Testis (tissue), 3 donors: ENCODE data around the gene LRMDA. TPM values are rescaled to one million over a fixed set of nuclear protein-coding genes. Genes with fewer than 3 reads are reported as not detected.

Experiments
- DNase-seq: peaks from one replicate; pipeline ENCODE4 v3.0.0-alpha.2; 2019
- H3K27ac ChIP-seq, 2 donors: fragments of 200-600 bp; sonication (generic); one replicate each; pipeline ENCODE4 v1.5.1; 2019
- H3K27me3 ChIP-seq: fragments of 200-600 bp; sonication (generic); one replicate; pipeline ENCODE4 v1.5.1; 2019
- H3K36me3 ChIP-seq: fragments of 200-600 bp; sonication (generic); one replicate; pipeline ENCODE4 v1.5.1; 2017; ENCODE audit warnings: low read depth; ENCODE audit errors: missing control alignments
- H3K4me1 ChIP-seq: fragments of 200-600 bp; sonication (generic); one replicate; pipeline ENCODE4 v1.5.1; 2019
- H3K4me3 ChIP-seq, 2 donors: fragments of 200-600 bp; sonication (generic); one replicate each; pipeline ENCODE4 v1.5.1; 2017 to 2019
- H3K9me3 ChIP-seq: fragments of 200-600 bp; sonication (generic); one replicate; pipeline ENCODE4 v1.5.1; 2017
- POLR2A ChIP-seq: fragments of 450-650 bp; IDR thresholded peaks from one replicate; pipeline ENCODE4 v1.6.1; 2017; ENCODE audit warnings: antibody characterized with exemption, mild to moderate bottlenecking, moderate library complexity
- WGBS, 2 donors: methylation state at CpG; one replicate each; pipeline ENCODE4 v1.1.5; 2018; 5-methylcytosine and 5-hydroxymethylcytosine counted together
- intact Hi-C: fragments of 100-400 bp; cut with DNase I; formaldehyde crosslinking; loops from one replicate; pipeline ENCODE4 v1.15.1; 2023; ENCODE audit warnings: low total_unique reads
- polyA plus RNA-seq: library from polyadenylated mRNA; stranded (reverse); fragments of 350-450 nt; fragmentation: Illumina TruSeq; extraction: RNeasy Lipid Tissue Mini Kit (QIAGEN cat#74804); gene quantifications from one replicate; pipeline ENCODE4 v1.2.3, GENCODE V29; 2014; ENCODE audit warnings: low read depth, low replicate concordance; ENCODE audit not compliant: insufficient read depth
- total RNA-seq, 2 donors: library from RNA; depleted of rRNA; stranded (reverse); fragments of >200 nt; gene quantifications; one replicate each; pipeline ENCODE4 v1.2.3, GENCODE V29; 2016
- TF ChIP-seq, protein P1 (sequence below), 3 experiments: fragments of 450-650 bp in 2 of 3; fragments of 200-600 bp in 1 of 3; sonication (generic) in 1 of 3; IDR thresholded peaks; one replicate each; pipeline ENCODE4 v1.5.1; 2016 to 2019; ENCODE audit warnings: antibody characterized with exemption in 3 of 3, mild to moderate bottlenecking in 2 of 3, moderate library complexity in 1 of 3

LRMDA gene
- total and polyA plus RNA-seq, 3 donors from 2014 or later, result 7.6 to 13.8 (median 10.6) TPM

DNA sequence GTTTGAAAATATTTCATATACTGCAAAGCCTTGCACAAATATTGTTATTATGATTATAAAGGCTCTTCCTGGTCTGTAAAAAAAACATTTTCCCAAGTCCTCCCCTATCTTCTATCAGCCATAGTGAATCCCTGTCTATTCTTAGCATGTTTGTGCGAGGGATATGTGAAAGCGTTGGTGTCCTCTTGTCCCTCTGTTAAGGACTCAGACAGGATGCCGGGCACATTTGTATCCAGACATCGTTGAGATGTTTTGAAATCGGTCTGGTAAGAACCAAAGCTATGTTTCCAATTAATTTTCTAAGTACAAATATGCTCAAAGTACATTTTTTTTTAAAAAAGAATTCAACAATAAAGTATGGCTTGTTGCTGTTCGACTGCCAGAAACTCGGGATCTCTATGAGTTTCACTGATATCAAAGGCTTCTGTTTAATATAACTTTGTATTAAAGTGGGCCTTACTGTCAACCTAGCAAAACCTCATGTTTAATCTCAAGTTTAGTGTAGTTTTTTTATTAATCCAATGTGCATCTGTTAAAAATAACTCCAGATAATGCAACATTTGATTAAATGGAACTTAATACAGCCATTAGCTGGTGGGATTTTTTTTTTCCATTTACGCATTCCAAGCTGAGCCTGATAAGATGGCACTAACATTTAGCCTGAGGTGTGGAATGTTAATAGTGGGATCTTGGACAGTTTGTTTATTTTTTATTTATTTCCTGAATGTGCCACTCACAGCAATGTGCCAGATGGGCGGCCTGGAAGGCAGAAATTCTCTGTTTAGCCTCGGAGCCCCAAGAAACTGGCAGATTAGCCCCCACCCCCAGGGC, 754.3 kb downstream of the LRMDA start:
- WGBS, 2 donors, result 58 to 66% methylated on average over 10 of the region's 10 CpGs
- H3K27me3 ChIP-seq, result no peaks in the 10 kb centered on the region
- H3K36me3 ChIP-seq, result no peaks in the 10 kb centered on the region
- intact Hi-C loops, result no loop called here
- TF ChIP-seq, protein P1, sequence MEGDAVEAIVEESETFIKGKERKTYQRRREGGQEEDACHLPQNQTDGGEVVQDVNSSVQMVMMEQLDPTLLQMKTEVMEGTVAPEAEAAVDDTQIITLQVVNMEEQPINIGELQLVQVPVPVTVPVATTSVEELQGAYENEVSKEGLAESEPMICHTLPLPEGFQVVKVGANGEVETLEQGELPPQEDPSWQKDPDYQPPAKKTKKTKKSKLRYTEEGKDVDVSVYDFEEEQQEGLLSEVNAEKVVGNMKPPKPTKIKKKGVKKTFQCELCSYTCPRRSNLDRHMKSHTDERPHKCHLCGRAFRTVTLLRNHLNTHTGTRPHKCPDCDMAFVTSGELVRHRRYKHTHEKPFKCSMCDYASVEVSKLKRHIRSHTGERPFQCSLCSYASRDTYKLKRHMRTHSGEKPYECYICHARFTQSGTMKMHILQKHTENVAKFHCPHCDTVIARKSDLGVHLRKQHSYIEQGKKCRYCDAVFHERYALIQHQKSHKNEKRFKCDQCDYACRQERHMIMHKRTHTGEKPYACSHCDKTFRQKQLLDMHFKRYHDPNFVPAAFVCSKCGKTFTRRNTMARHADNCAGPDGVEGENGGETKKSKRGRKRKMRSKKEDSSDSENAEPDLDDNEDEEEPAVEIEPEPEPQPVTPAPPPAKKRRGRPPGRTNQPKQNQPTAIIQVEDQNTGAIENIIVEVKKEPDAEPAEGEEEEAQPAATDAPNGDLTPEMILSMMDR (IDR thresholded peaks at IDR 0.05), result no peak
- TF ChIP-seq POLR2A, result no peak
- no peaks in the 10 kb centered on the region for H3K4me1 ChIP-seq
- H3K4me3 ChIP-seq, result no peak overlapping the region
- H3K9me3 ChIP-seq, result no peaks in the 10 kb centered on the region
- no peak overlapping the region for H3K27ac ChIP-seq
- no peak for DNase-seq

DNA sequence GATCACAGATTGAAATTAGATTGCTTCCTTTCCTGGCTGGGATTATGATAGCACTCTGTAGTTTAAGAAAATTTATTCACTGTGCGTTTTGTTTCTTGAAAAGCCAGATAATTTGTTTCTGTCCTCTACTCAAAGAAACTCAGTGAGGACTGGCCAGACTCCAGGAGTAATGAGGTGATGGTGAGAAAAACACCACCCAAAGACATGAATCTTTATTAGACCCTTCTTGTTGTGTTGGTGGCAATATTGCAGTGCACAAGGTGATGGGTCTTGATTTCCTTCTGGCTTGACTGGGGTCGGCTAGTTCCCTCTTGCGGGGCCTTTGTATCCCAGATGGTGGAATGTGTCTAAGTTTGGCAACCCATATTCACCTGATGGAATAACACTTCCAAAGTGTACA, 756.8 kb downstream of the LRMDA start:
- intact Hi-C loops, result no loop called here
- Histone ChIP-seq H3K4me3 (no peak overlapping the region), H3K9me3 (no peaks in the 10 kb centered on the region), H3K27ac (no peak overlapping the region), H3K4me1 (no peaks in the 10 kb centered on the region), H3K27me3 (no peaks in the 10 kb centered on the region), H3K36me3 (no peaks in the 10 kb centered on the region)
- 85 to 89% methylated on average over 3 of the region's 3 CpGs for WGBS, 2 donors
- DNase-seq, result no peak
- TF ChIP-seq POLR2A, result no peak
- TF ChIP-seq, protein P1 (IDR thresholded peaks at IDR 0.05), result no peak

DNA sequence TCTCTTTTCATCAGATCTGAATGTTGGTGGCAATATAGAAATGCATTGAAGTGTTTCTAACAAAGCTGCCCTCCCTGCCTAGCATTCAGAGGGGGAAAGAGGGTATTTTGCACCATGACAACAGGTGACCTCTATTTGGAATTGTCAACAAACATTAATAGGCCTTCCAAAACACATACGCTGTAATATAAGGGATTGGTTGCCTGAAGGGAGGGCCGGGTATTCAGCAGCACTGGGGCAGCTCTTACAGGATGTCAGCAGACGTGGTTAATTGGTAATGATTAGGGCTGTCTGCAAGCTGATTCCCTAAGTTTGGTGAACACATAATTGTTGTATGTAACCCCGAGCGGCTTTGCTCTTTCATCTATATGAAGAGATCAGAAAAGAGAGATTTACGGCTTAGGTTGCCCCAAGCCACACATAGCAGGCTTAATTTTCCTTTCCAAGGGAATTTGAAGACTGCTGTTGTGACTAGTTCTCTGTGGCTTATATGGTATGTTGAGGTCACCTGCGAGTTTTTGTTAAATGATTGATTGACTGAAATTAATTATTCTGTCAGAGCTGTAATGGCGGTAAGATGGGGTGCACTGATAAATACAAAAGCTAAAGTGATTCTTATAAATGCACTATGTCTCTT, 759.3 kb downstream of the LRMDA start:
- WGBS, 2 donors, result 79 to 84% methylated on average over 8 of the region's 8 CpGs
- intact Hi-C loops, result no loop called here
- Histone ChIP-seq H3K27me3 (no peaks in the 10 kb centered on the region), H3K4me3 (no peak overlapping the region), H3K27ac (no peak overlapping the region), H3K36me3 (no peaks in the 10 kb centered on the region), H3K9me3 (no peaks in the 10 kb centered on the region), H3K4me1 (no peaks in the 10 kb centered on the region)
- no peak for DNase-seq
- TF ChIP-seq, protein P1 (IDR thresholded peaks at IDR 0.05), result no peak
- no peak for TF ChIP-seq POLR2A

DNA sequence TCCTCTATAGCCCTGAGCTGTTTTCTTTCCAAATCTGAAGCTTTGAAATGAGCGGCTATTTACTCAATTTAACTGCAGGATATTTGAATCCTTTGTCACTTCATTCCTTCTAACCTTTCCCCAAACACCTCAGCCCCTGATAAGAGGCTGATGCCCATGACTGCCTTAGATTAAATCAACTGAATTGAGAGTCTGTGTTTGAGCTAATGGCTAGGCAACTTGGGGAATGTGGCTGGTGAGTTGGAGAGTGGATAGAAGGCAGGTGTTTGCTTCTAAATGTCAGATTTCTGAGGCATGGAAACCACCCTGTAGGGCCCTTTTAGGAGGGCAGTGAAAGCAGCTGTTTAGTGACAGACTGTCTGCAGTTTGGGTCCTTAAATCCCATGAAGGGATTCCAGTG, 759.9 kb downstream of the LRMDA start:
- TF ChIP-seq, protein P1 (IDR thresholded peaks at IDR 0.05), result no peak
- no peak for TF ChIP-seq POLR2A
- Histone ChIP-seq H3K9me3 (no peaks in the 10 kb centered on the region), H3K27ac (no peak overlapping the region), H3K27me3 (no peaks in the 10 kb centered on the region), H3K36me3 (no peaks in the 10 kb centered on the region), H3K4me1 (no peaks in the 10 kb centered on the region), H3K4me3 (no peak overlapping the region)
- DNase-seq, result no peak
- intact Hi-C loops, result no loop called here
- 97% methylated on average over 1 of the region's 1 CpG for WGBS, 2 donors
